ENCODE results near the gene FAM221A. TPM values are rescaled to one million over a fixed set of nuclear protein-coding genes. Genes with fewer than 3 reads are reported as not detected.
"Not testable (repeated sequence)": the region's sequence is repeated elsewhere in the genome, so short reads cannot be mapped to it uniquely, and the experiment has no call there.

The FAM221A gene
- total RNA-seq, 1 donor from 2014 or later = 15.9 TPM

- FAIRE-seq = no peak
- DNase-seq (ENCODE audit: low spot score in 2 of 2) = no peak
Observed at GRCh38 chr7:23698822-23699221, 18.8 kb downstream of the FAM221A start.

DNA sequence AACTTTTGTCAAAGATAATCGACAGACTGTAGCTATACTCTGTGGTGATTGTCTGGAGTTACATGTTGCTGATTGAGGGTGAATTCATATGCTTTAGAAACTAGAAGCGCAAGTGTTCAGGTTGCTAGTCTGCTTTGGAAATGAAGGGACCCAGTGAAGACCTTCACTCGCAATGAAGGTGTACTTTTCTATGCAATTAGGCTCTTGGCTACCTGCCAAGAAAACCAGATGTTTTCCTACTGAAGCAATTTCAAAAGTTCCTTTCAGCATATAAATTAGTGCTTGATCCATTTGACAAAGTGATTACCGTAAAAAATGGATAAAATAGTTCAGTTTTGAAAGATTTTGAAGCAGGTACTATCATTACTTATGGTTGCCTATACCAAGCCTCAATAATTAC is 20.0 kb downstream of the FAM221A start:
- FAIRE-seq (no peak), DNase-seq (ENCODE audit: low spot score in 2 of 2) (no peak)

- FAIRE-seq (no peak), DNase-seq (ENCODE audit: low spot score in 2 of 2) (no peak)
Observed at GRCh38 chr7:23709081-23709750, 29.2 kb downstream of the FAM221A start.

DNA sequence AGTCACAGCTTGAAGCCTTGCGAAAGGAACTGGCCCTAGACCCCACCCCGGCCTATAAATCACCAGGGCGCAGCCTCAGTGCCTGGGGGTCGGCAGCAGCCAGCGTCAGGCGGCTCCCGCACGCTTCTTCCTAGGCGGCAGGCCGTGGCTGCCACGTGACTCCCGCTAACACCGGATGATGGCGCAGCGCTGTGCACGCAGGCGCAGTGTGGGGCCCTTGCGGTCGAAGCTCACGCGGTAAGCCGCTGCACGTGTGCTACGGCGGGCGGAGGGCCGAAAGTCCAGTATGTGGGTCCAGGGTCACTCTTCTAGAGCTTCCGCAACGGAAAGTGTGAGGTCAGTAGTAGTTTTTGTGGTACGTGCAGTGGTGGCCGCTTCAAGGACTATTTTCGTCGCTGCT is 30.0 kb downstream of the FAM221A start, which contains the start of gene STK31:
Gene STK31, plus strand, starts transcription at position 220 of the 400 bp plus-strand sequence. Its CDS starts 67 bp downstream, at position 287.
- FAIRE-seq (no peak), DNase-seq (ENCODE audit: low spot score in 2 of 2) (no peak)

DNA sequence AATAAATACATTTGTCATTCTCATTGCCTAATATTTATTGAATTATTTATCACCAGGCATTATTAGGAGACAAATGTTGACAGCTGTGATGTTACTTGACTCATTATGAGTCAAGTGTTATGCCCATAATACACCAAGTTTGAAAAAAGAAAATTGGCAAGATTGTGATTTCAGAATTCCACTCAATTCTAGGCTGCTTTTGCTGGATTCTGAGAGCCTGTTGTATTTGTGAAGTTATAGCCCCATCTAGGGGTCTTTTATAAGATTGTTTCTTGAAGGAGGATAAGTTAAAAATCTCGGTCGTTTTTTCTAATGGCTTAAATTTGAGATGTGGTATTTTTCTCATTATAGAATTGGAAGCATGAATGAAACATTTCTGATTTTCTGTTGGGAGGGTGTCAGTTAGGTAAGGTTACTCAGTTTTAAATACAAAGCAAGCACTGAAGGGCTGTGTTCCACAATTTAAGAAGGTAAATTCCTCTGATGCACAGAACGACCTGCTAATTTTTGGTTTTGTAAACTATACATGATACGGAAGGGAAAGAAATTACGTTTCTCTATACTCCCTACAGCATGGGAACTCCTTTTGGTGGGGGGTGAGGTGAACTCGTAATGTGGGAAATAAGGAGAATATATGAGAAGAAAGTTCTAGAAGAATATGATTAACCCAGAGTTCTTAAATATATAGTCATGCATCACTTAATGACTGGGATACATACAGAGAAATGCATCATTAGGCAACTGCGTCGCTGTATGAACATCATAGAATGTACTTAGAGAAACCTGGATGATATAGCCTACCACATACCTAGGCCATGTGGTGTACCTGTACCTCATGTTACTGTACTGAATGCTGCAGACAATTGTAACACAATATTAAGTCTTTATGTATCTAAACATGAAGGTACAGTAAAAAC is 32.6 kb downstream of the FAM221A start:
- DNase-seq (ENCODE audit: low spot score in 2 of 2) (peak; percentile 70 to 75), FAIRE-seq (peak; percentile 99)

DNA sequence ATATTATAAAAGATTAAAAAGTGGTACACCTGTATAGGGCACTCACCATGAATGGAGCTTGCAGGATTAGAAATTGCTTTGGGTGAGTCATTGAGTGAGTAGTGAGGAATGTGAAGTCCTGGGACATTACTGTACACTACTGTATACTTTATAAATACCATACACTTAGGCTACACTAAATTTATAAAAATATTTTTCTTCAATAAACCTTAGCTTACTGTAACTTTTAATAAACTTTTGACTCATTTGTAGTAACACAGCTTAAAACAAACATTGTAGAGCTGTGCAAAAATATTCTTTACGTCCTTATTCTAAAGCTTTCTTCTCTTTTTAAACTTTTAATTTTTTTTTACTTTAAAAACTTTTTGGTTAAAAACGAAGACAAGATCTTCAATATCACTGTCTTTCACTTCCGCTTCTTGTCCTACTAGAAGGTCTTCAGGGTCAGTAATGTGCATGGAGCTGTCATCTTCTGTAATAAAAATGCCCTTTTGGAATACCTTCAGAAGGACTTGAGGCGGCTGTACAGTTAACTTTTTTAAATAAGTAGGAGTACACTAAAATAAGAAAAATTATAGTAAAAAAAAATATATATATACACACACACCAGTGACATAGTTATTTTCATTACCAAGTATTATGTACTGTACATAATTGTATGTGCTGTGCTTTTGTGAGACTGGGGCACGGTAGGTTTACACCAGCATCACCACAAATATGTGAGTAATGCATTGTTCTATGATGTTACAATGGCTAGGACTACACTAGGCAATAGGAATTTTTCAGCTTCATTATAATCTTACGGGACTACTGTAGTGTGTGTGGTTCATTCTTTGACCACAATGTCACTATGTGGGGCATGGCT is 33.5 kb downstream of the FAM221A start:
- FAIRE-seq = no peak
- no peak for DNase-seq (ENCODE audit: low spot score in 2 of 2)

GRCh38 chr7:23714150-23714464 is 34.1 kb downstream of the FAM221A start:
- no peak for DNase-seq (ENCODE audit: low spot score in 2 of 2)
- no peak for FAIRE-seq

DNA sequence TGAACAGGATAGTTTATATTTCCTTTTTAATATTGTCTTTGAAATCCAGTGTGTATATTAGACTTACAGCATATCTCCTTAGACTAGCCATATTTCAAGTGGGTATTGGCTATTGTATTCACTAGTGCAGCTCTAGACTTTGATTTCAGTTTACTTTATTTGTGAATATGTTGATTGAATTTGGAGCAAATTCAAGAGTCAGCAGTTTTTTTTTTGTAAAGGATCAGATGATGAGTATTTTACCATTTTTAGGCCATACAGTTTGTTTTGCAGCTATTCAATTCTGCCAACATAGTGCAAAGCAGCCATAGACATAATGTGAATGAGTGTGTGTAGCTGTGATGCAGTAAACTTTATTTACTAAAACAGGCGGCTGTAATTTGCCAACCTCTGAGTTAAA is 34.6 kb downstream of the FAM221A start:
- FAIRE-seq (no peak), DNase-seq (ENCODE audit: low spot score in 2 of 2) (no peak)

GRCh38 chr7:23715099-23715498 is 35.1 kb downstream of the FAM221A start:
- DNase-seq (ENCODE audit: low spot score in 2 of 2) (no peak), FAIRE-seq (no peak)

DNA sequence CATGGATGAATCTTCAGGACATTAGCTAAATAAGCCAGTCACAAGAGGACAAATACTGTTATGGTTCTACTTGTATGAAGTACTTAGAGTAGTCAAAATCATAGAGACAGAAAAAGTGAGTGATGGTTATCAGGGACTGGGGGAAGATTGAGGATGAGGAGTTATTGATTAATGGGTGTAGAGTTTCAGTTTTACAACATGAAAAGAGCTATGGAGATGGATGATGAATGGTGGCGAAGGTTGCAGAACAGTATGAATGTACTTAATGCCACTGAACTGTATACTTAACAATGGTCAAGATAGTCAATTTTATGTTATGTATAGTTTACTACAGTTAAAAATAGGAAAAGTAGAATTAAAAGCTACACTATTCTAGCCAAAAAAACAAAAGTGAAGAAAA is 37.8 kb downstream of the FAM221A start:
- no peak for FAIRE-seq
- DNase-seq (ENCODE audit: low spot score in 2 of 2) = no peak

GRCh38 chr7:23721456-23721855 is 41.5 kb downstream of the FAM221A start:
- no peak for DNase-seq (ENCODE audit: low spot score in 2 of 2)
- FAIRE-seq = no peak

GRCh38 chr7:23722587-23723216 is 42.7 kb downstream of the FAM221A start:
- FAIRE-seq; DNase-seq (ENCODE audit: low spot score in 2 of 2): not testable (repeated sequence)

- FAIRE-seq; DNase-seq (ENCODE audit: low spot score in 2 of 2): not testable (repeated sequence)
Observed at GRCh38 chr7:23724113-23724512, 44.1 kb downstream of the FAM221A start.

- DNase-seq (ENCODE audit: low spot score in 2 of 2) (no peak), FAIRE-seq (no peak)
Observed at GRCh38 chr7:23742051-23742450, 62.1 kb downstream of the FAM221A start.

DNA sequence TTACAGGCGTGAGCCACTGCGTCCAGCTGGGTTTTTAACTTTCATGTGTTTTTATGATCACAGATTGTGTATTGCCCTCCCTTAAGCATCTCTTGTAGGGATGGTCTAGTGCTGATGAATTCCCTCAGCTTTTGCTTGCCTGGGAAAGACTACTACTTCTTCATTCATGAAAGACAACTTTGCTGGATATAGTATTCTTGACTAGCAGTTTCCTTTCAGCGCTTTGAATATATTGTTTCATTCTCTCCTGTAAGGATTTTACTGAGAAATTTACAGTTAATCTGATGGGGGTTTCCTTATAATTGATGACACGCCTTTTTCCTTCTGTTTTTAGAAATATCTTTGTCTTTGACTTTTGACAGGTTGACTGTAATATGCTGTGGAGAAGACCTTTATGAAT is 63.2 kb downstream of the FAM221A start:
- FAIRE-seq = no peak

GRCh38 chr7:23746629-23747028 is 66.6 kb downstream of the FAM221A start:
- DNase-seq (ENCODE audit: low spot score in 2 of 2) = no peak
- peak; percentile 65 for FAIRE-seq

More for the DNA sequence above, 63.2 kb downstream of the FAM221A start:
- DNase-seq (ENCODE audit: low spot score in 2 of 2) = no peak

DNA sequence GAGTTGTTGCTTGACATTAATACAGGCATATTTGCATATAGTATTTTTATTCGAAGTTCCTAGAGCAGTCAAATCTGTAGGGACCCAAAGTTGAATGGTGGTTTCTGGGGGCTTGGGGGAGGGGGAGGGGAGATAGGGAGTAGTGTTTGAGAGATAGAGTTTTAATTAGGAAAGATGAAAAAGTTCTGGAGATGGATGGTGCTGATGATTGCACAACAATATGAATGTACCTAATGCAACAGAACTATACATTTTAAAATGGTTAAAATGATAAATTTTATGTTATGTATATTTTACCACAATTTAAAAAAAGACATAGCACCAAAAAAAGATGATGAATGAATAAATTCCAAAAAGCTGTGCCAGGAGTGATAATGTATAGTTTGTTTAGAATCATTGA is 71.9 kb downstream of the FAM221A start:
- DNase-seq (ENCODE audit: low spot score in 2 of 2) (no peak), FAIRE-seq (no peak)

Measured in frontal cortex (tissue), 4 donors.